Activated CD4-positive, alpha-beta T cell treated with anti-CD3 and anti-CD28 coated beads, Interleukin-2, Interleukin-4, amounts not matched to agents 100 ng/mL and 50 ng/mL, durations not matched to agents 16 hours and 8 hours (primary cell): Measurements from ENCODE around the gene AGAP3.

Experiments used
- DNase-seq: peaks from one replicate; pipeline ENCODE4 v3.0.0-alpha.2; 2020; ENCODE audit warnings: low spot score

The AGAP3 gene

DNA sequence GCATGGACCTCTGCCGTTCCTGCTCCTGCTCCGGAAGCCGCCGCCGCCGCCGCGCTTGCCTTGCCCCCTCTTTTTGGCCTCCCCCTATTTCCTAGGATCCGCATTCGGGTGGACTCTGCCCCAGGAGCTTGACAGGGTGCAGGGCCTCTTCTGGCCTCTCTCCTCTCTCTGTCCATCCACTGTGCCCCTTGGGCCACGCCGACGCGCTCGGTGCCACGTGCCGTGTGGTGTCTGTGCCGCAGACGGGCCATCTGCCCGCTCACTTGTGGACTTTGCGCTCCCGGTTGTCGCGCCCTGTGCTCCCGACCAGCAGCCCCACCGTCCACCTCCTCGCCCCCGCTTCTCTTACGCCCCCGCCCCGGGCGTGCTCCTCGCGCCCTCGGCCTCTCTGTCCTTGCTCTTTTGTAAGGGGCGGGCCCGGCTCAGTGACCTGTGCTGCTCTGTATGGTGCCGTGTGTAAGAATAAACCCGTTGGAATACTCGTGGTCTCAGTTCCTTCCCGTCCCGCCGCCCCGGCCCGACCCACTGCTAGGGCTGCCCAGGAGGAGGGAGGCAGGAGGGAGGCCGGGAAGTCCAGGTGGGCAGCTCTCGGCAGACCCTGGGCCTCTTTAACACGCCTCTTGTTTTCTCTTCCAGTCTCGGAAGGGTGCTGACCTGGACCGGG lies 37.0 kb downstream of the AGAP3 start:
- DNase-seq = no peak

DNA sequence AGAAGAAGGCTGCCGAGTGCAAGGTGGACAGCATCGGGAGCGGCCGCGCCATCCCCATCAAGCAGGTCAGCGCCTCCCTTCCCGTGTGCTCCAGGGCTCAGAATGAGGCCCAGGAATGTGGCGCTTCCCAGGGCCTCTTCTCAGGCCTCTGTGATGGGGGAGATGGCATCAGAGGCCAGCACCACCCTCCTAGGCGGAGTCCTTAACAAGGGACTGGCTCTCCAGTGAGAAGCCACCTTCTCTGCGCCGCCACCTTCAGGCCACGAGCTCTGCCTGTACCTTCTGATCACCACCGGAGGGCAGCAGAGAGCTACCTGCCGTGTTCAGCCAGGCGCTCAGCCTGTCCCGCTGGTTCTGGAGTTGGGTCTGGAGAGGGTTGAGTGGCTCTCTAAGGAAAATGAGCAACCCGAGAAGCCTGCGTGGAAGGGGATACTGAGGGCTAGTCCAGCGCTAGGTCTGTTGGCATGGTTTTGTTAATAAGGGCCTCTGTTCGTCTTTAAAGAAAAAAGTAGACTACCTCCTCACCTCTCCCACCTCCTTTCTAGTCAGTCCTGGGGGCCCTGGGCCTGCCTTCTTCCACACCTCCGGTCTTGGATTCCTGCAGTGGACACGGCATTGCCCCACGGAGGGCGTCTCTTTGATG lies 37.7 kb downstream of the AGAP3 start:
- DNase-seq = peak; percentile 86

DNA sequence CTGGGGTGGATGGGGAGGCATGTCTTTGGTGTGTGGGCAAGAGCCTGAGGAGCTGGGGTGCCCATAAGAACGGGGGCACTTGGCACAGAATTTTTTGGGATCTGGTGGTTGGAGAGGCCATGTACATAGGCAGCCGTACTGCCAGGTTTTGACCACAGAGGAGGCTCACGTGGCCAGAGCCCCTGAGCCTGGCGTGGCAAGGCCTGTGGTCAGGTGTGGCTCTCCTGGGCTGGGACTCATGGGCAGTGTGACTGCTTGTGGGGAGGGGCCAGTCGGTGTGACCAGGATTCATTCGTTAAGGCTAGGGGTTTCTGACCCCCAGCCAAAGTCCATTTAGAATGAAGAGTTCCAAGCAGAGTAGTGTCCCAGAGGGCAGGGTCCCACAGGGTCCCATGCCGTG lies 38.2 kb downstream of the AGAP3 start:
- no peak for DNase-seq

DNA sequence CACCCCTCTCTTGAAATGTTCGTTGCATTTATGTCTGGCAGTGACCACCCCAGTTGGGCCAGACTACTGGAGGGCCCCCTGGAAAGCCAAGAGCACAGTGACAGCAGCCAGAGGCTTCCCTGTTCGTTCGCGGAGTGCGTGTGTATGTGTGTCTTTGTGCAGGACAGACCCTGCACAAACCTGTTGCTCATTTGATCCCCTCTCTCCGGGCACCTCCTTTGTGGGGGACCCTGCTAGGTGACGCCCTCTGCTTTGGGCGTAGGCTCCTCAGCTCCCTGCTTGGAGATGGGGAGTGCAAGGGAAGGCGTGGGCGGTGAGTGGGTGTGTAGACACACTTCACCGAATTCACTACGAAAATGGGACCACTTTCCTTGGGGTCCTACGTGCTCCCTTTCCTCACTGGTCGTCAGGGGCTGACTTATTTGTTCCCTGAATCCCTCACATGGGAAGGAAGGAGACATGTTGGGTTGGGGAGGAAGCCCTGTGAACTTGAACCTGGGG lies 38.7 kb downstream of the AGAP3 start:
- DNase-seq = no peak

DNA sequence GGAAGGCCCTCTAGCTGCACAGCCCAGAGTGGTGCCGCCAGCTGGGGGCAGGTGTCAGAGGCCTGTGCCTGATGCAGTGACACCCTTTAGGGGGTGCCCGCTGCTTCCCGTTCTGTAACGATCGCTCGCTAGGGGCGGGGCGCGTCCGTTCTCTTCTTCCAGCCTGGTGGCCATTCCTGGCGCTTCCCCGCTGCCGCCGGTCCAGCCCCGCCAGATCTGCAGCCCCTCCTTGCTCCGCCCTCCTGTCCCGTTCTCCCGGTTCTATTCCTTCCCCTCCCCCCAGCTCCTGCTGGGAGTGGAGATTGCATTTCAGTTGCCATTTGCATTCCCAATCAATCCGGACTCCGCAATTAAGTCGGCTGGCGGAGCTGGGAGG lies 39.2 kb downstream of the AGAP3 start:
- no peak for DNase-seq

DNA sequence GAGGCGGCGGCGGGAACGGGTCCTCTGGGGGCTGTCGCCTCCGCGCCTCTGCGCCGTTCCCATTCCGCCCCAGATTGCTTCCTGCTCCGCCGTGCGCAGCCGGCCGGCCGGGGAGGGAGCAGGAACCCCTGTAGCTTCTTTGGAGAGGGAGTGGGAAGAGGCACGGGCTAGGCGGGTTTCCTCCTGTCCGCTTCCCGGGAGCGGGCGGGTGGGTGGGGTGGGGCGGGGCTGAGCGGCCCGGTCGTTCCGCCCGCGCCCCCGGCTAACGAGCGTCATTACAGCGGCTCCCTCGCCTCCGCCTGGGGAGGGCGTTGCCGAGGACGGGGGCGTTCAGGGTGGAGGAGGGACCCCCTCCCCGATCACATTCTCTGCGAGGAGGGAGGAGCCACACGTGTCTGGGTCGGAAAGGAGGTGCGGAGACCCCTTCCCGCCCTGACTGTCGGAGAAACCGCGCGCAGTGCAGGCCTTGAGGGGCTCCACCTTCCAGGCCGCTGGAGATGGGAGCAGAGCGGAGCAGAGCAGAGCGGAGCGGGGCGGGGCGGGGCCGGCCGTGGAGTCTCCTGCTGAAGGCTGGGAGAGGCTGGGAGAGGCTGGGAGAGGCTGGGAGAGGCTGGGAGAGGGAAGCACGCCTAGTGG lies 39.7 kb downstream of the AGAP3 start:
- no peak for DNase-seq

DNA sequence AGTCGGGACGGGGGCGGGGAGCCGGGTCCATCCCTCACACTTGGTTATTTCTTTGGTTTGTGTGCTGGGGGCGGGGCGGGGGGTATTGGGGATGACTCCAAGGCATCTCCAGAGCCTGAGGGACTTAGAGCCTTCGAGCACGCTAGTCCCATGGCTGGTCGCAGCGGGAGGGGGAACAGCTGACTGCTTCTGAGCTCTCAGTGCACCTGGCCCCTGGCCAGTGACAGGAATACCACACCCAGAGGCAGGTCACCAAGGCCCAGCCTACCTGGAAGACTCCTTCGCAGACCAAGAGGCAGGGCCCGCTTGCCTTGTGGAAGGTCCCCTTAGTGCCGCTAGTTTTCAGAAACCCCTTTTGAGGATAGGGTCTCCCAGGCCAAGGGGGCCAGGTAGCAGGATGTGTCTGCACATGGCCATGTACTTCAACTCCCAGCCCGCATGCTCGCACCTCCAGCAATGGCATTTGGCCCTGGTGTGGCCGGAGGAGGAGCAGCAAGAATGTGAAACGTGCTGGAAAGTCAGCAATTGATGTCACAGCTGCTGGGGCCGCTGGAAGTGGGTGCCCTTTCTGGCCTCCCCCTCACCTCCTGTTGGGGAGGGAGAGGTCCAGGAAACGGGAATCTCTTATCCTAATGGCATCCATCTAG lies 40.3 kb downstream of the AGAP3 start:
- no peak for DNase-seq

DNA sequence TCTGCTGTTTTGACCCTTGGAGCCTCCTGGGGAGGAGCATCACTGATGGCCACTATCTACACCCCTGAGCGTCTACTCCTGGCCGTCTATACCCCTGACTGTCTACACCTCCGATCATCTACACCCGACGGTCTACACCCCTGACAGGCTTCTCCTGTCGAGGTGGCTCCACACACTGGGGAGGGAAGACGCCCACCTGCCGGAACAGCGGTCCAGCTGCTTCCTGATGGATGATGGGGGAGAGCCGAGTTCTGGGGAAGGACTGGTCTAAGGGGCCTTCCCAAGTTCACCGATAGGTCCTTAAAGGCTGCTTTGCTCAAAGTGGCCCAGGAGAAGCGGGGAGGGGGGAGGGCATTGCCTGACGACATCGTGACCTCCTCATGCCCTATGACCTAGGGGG lies 41.9 kb downstream of the AGAP3 start:
- DNase-seq = no peak

DNA sequence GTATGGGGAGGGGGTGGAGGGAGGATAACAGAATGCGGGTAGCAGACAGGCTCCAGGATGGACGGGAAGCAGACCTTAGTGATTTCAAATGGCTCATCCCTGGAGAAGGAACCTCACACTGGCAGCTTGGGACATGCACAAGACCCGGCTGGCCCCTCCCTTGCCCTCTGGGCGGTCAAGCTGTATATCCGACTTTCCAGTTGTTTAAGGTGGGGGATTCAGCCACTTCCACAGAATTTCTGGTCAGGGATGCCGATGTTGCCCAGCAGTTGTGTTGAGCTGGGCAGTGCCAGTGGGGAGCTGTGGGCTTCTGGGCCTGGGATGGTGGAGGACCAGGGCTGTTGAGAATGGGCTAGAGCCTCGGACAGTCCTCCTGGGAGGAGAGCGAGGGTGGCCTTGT lies 42.4 kb downstream of the AGAP3 start:
- DNase-seq = no peak

DNA sequence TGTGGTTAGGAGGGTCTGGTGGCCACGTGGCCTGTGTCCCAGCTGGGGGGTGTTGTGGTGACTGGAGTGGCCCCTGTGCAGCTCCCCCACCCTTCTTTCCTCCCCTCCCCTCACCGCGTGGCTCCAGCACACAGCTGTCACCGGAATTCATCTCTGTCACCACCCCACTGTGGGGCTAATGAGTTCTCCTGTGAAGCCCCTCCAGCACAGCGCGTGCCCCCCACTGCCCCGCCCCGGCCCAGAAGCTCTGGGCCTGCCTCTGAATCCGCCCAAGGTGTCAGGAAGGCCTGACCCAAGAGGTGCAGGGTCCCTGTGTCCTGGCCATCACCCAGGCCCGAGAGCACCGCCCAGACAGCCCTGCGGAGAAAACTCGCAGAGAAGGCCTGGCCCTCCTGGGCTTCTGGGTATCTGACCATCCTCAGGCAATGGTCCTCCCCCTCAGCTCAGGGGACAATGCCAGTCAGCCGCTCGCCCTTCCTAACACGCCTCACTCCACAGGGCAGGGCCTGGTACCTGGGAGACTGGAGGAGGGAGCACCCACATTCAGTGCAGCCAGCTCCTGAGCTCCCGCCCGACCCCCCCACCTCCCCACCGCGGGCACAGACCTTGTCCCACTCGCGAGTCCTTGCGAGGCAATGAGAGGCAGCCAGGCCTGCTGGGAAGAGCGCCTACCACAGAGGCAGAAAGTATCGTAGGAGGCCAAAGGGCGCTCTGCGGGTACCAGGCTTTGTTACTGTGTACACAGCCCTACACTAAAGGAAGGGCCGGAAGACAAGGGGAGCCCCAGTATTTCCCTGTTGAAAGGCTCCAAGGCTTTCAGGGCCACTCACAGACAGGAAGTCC lies 43.1 kb downstream of the AGAP3 start:
- no peak for DNase-seq

DNA sequence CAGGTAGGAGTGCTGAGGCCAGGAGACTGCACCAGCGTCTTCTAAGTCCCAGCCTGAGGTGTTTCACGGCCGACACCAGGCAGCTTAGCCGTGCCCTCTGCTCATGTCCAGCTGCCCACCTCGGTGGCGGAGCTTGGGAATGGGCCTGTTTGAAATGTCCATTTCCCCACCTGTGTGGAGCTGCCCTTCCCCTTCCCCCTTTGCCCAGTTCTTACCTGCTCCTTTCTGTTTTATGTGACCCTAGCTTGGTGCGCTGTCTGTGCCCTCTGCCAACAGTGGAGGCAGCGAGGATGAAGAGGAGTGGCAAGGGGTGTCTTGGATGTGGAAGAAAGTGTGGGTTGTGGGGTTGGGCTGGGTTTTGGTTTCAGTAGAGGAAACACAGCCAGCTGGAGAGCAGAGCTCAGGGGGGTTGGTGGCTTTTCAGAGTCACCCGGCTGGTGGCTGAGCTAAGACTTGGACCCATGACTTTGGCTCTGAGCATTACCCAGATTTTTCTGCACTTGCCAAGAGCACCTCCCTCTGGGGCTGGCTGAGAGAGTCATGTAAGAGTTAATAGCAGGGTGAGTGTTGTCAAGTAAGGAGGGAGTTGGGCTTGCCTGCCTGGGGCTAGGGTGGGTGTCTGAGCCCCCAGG lies 43.8 kb downstream of the AGAP3 start:
- no peak for DNase-seq

DNA sequence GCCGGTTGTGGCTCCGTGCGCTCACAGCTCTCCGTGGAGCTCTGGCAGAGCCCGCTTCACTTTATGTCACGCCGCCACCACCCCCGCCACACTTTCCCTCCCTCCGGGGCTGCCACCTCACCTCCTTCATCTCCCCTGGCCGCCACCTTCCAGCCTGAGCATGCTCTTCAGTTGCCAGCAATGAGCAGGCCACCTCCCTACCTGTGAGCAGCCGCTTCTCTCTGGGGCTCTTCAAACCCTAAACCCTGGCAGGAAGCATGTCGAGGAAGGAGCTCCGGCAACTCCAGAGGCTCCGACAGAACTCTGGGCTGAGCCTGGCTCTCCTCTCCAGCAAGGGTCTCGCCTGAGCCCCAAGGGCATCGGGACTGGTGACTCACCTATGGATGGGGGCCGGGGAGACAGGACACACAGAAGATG lies 44.5 kb downstream of the AGAP3 start:
- no peak for DNase-seq

DNA sequence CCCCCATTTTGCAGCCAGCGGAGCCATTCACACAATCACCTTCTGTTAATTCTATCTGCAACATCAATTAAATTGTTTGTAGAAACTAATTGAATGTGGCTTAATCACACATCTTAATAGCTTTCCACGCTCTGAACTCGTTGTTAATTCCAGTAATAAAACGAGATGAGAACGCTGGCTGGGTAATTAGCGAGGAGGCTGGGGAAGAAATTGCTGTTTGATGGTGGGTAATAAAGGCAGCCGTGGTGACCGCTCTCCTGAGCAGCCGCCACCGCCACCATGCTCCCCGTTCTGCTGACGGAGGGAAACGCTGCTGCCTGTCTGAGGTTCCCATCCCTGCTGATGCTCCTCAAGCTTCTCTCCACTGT lies 44.9 kb downstream of the AGAP3 start:
- DNase-seq = no peak

DNA sequence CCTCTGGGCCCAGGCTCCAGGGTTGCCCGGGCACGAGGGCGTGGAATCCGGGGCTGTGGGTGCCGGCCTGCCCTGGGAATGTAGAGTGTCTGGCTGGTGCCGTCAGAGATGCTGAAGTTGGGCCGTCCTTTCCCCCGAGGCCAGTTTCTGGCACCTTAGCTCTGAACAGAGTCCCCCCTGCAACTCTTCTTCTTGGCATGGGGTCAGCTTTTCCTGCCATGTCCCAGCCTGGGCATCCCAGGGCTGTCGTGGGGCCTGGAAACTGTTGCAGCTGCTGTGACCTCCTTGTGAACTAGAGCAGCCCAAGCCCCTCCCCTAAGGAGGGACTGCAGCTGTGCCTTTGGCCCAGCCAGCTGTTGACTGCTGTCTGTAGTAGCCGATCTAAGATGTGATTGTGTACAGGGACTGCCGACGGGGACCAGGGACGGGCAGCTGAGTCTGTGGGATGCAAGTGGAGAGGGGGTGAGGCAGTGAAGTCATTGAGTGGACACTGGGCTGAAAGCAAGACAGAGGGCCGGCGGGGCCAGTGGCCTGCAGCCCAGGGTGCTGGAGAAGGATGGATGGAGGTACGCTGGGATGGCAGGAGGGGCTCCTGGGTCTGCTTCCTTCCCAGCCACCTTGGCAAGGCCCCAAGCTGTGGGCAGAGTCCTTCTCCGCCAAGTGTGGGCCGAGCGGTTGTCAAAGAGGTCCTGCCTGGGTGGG lies 45.5 kb downstream of the AGAP3 start:
- no peak for DNase-seq

DNA sequence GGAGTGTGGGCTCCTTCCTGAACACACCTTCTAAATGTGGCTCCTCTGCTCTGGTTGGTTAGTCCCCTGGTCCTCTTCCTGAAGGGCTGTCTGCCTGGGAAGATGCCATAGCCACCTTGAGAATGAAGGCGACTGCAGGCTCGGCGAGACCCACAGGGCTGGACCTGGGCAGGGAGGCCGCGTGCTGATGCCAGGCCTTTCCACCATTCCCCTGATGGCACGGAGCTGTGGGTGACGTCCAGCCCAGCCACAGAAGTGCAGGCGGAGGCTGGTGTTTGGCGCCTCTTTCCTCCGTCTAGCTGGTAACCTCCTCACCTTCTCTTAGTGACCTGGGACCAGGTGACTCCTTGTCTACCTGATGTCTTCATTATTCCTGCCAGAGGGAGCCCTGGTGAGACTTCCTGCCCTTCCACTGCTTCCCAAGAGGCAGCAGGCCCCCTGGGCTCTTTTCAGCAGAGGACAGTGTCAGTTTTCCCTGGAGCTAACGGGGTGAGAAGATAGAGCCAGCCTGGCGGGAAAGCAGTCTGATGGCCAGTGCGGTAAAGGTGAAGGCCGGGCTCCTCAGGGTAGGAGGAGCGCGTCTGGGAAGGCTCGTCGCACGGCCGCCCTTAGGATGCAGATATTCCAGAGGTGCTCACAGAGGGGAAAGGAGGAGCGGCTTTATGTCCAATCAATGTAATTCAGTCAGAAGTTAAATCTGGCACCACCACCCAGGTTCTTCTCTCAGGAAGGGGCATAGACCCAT lies 46.4 kb downstream of the AGAP3 start:
- no peak for DNase-seq

DNA sequence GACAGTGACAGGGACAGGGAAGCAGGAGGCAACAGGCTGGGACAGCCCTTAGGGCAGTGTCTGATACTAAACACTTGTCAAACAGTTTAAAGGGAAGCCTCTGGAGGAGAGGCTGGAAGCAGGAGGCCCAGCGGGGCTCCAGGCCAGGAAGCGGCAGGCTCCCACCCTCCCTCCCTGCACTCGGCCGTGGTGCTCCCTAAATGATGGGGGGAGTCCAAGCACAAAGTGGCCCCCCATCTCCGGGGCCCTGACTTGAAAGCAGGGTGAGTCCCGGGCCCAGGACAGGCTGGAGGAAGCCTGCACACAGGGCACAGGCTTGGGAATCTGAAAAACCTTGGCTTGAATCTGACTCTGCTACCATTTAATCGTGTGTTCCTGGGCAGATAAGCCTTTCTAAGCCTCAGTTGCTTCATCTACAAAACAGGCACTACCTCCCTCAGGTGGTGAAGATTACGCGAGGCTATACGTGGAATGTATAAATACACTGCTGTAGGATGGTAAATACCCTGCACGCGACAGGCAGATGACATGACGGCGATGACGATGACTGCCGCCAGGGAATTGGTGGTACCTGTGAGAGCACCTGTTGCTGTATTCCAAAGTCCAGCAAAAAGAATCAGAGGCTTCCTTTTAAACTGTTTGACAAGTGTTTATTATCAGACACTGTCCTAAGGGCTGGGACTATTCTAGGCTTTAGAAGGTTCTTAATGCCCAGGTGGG lies 47.2 kb downstream of the AGAP3 start:
- no peak for DNase-seq

DNA sequence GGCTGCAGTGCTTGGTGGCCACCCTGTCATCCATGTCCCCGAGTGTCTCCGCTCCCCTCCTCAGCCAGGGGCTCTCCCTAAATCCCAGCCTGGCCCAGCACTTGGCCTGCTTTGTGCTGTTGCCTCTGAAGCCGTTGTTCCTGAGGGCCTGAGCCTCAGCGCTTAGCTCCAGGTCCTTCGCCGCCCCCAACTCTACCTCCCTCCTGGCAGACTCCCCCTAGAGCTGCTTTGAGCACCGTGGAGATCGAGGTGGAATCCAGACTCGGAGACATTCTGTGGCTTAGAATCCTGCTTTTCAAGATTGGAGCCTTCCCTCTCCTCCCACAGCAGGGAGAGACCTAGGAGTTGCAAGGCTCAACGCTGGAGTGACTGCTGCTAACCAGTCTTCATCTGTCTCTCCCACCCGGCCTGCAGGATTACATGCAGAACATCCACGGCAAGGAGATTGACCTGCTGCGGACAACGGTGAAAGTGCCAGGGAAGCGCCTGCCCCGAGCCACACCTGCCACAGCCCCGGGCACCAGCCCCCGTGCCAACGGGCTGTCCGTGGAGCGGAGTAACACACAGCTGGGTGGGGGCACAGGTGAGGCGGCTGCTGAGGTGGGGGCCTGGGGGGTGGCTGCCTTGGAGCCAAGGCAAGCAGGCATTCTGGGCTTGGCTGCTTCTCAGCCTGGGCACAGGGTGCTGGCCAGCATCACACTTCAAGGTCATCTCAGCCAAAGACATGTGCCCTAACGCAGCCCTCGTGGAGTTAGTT lies 47.9 kb downstream of the AGAP3 start:
- no peak for DNase-seq

DNA sequence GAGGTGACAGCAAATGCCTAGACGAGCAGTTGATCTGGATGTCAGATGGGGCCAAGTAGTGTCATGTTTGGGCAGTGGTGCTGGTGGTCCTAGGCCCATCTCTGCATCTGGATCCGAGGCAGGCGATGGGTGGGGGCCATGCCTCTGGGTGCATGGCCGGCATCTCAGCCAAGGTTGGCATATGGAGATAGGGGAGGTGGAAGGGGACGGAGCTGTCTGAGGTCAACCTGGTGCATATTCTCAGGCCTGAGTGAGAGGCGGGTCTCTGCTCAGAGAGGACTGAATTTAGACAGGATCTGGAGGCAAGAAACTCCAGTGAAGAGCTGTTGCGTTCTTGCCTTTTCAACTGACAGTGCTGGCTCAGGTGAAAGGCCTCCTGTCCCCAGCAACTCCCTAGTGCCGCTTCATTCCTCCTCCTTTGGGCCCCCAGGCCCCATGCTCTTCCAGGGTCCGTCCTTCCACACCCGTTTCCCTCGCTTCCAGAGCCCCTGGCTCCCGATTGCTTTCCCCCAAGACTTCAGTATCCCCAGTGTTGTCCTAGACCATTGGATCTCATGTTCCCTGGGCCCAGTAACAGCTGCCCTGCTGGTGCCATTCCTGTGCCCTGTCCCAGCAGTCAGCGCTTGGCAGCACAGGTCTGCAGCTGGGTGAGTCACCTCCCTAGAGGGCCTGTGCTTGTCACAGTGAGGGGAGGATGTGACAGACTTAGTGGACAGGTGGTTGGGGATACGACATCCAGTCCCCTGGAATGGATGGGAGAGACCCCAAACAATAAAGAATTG lies 48.7 kb downstream of the AGAP3 start:
- no peak for DNase-seq
